Esophagus muscularis mucosa (tissue), 4 donors: ENCODE data around the gene MYOCOS. TPM values are rescaled to one million over a fixed set of nuclear protein-coding genes. Genes with fewer than 3 reads are reported as not detected.

Source experiments
- DNase-seq: peaks from one replicate; pipeline ENCODE4 v3.0.0-alpha.2; 2017; ENCODE audit errors: extremely low spot score
- H3K27ac ChIP-seq, 4 donors: fragments of 200-600 bp; sonication (generic); replicated peaks in 1 of 4; 1 replicate in 3 of 4; 2 replicates in 1 of 4; pipeline ENCODE4 v1.5.1; 2016 to 2019; ENCODE audit warnings: mild to moderate bottlenecking in 1 of 4
- H3K27me3 ChIP-seq, 4 donors: fragments of 200-600 bp; sonication (generic); one replicate each; pipeline versions ENCODE4 v1.5.1 to v1.6.0; 2016 to 2019
- H3K36me3 ChIP-seq, 4 donors: fragments of 200-600 bp; sonication (generic); one replicate each; pipeline ENCODE4 v1.5.1; 2016 to 2019
- H3K4me1 ChIP-seq, 4 donors: fragments of 200-600 bp; sonication (generic); one replicate each; pipeline ENCODE4 v1.5.1; 2016 to 2019
- H3K4me3 ChIP-seq, 4 donors: fragments of 200-600 bp; sonication (generic); 1 replicate in 2 of 4; 2 replicates in 2 of 4; pipeline ENCODE4 v1.5.1; 2016 to 2019; ENCODE audit warnings: mild to moderate bottlenecking in 4 of 4, moderate library complexity in 1 of 4
- H3K9me3 ChIP-seq, 4 donors: fragments of 200-600 bp; sonication (generic); 1 replicate in 3 of 4; 2 replicates in 1 of 4; pipeline ENCODE4 v1.5.1; 2016 to 2019
- CTCF ChIP-seq, 3 experiments: fragments of 200-600 bp in 2 of 3; fragments of 450-650 bp in 1 of 3; sonication (generic) in 2 of 3; IDR thresholded peaks; one replicate each; pipeline ENCODE4 v1.5.1; 2017 to 2019; ENCODE audit warnings: antibody characterized with exemption in 3 of 3, mild to moderate bottlenecking in 2 of 3, moderate library complexity in 1 of 3
- EP300 ChIP-seq: sonication (generic); formaldehyde crosslinking; IDR thresholded peaks from one replicate; pipeline ENCODE4 v1.6.1; 2017; ENCODE audit warnings: antibody characterized with exemption
- POLR2A ChIP-seq: fragments of 450-650 bp; IDR thresholded peaks from one replicate; pipeline ENCODE4 v1.6.1; 2017; ENCODE audit warnings: antibody characterized with exemption, moderate library complexity, mild to moderate bottlenecking, low read depth
- POLR2AphosphoS5 ChIP-seq, 2 donors: sonication (generic); formaldehyde crosslinking; IDR thresholded peaks; one replicate each; pipeline ENCODE4 v1.6.1; 2017; ENCODE audit warnings: antibody characterized with exemption in 2 of 2
- WGBS: methylation state at CpG from one replicate; pipeline ENCODE4 v1.1.5; 2018; 5-methylcytosine and 5-hydroxymethylcytosine counted together
- intact Hi-C: fragments of 100-400 bp; cut with DNase I; formaldehyde crosslinking; loops from one replicate; pipeline ENCODE4 v1.15.1; 2023
- total RNA-seq, 4 donors: library from RNA; depleted of rRNA; stranded (reverse); fragments of >200 nt; gene quantifications; one replicate each; pipeline versions ENCODE4 v1.1.0 to v1.2.1, GENCODE V29; 2016

Gene MYOCOS
- total RNA-seq, 4 donors from 2014 or later: not detected

- no peak for DNase-seq
- no peaks in the 10 kb centered on the region for H3K4me1 ChIP-seq
- H3K36me3 ChIP-seq: peaks cover 0 to 22% (median 12%) of the 10 kb centered on the region in 4 donors
- H3K27me3 ChIP-seq: no peaks in the 10 kb centered on the region
- TF ChIP-seq EP300: no peak
- no peak for TF ChIP-seq POLR2AphosphoS5 (IDR thresholded peaks at IDR 0.05)
- TF ChIP-seq CTCF (IDR thresholded peaks at IDR 0.05): no peak
- TF ChIP-seq POLR2A: no peak
- H3K27ac ChIP-seq: no peak overlapping the region
- H3K4me3 ChIP-seq: no peak overlapping the region
- WGBS: 93% methylated on average over 2 of the region's 2 CpGs
- no peaks in the 10 kb centered on the region for H3K9me3 ChIP-seq
- intact Hi-C loops: no loop called here
Observed at GRCh38 chr1:171635661-171636060, 13.6 kb downstream of the MYOCOS start.

- Histone ChIP-seq H3K9me3 (no peaks in the 10 kb centered on the region), H3K36me3 (peaks cover 0 to 22% (median 12%) of the 10 kb centered on the region in 4 donors), H3K27me3 (no peaks in the 10 kb centered on the region), H3K4me1 (no peaks in the 10 kb centered on the region), H3K27ac (no peak overlapping the region), H3K4me3 (no peak overlapping the region)
- no peak for DNase-seq
- intact Hi-C loops: no loop called here
- 72% methylated on average over 4 of the region's 11 CpGs for WGBS
- TF ChIP-seq EP300: no peak
- no peak for TF ChIP-seq CTCF (IDR thresholded peaks at IDR 0.05)
- no peak for TF ChIP-seq POLR2AphosphoS5 (IDR thresholded peaks at IDR 0.05)
- no peak for TF ChIP-seq POLR2A
Observed at GRCh38 chr1:171636141-171636540, 14.1 kb downstream of the MYOCOS start.

- Histone ChIP-seq H3K4me3 (no peak overlapping the region), H3K4me1 (peaks cover 0 to 7% (median 0%) of the 10 kb centered on the region in 4 donors), H3K9me3 (no peaks in the 10 kb centered on the region), H3K27me3 (no peaks in the 10 kb centered on the region), H3K27ac (no peak overlapping the region), H3K36me3 (peaks cover 0 to 22% (median 12%) of the 10 kb centered on the region in 4 donors)
- intact Hi-C loops: no loop called here
- WGBS: 72% methylated on average over 4 of the region's 4 CpGs
- no peak for DNase-seq
- no peak for TF ChIP-seq EP300
- TF ChIP-seq POLR2AphosphoS5 (IDR thresholded peaks at IDR 0.05): no peak
- no peak for TF ChIP-seq CTCF (IDR thresholded peaks at IDR 0.05)
- no peak for TF ChIP-seq POLR2A
Observed at GRCh38 chr1:171637928-171638576, 16.0 kb downstream of the MYOCOS start.

GRCh38 chr1:171640225-171640624, 18.2 kb downstream of the MYOCOS start:
- no peak for TF ChIP-seq POLR2A
- TF ChIP-seq CTCF (IDR thresholded peaks at IDR 0.05): no peak
- TF ChIP-seq EP300: no peak
- TF ChIP-seq POLR2AphosphoS5 (IDR thresholded peaks at IDR 0.05): no peak
- Histone ChIP-seq H3K27ac (no peak overlapping the region), H3K9me3 (no peaks in the 10 kb centered on the region), H3K27me3 (no peaks in the 10 kb centered on the region), H3K4me3 (no peak overlapping the region), H3K36me3 (peaks cover 0 to 21% (median 12%) of the 10 kb centered on the region in 4 donors), H3K4me1 (peaks cover 3 to 15% (median 8%) of the 10 kb centered on the region in 4 donors)
- intact Hi-C loops: no loop called here
- WGBS: 95% methylated on average over 1 of the region's 1 CpG
- DNase-seq: no peak
